Coronary artery (tissue), 2 donors: Measurements from ENCODE around the gene NTM.

Source experiments
- DNase-seq: peaks from one replicate; pipeline ENCODE4 v3.0.0-alpha.2; 2017; ENCODE audit warnings: low spot score
- H3K27ac ChIP-seq, 2 donors: fragments of 200-600 bp; sonication (generic); one replicate each; pipeline ENCODE4 v1.5.1; 2016 to 2019
- H3K4me3 ChIP-seq: fragments of 200-600 bp; sonication (generic); 2 replicates; pipeline ENCODE4 v1.5.1; 2016; ENCODE audit warnings: mild to moderate bottlenecking, moderate library complexity
- CTCF ChIP-seq: fragments of 200-600 bp; sonication (generic); IDR thresholded peaks from one replicate; pipeline ENCODE4 v1.5.1; 2019; ENCODE audit warnings: antibody characterized with exemption

NTM gene

GRCh38 chr11:132264616-132265015 is 894.2 kb downstream of the NTM start:
- no peak for DNase-seq
- Histone ChIP-seq H3K4me3 (no peak overlapping the region), H3K27ac (no peak overlapping the region)
- TF ChIP-seq CTCF: no peak

GRCh38 chr11:132278801-132279574 is 908.6 kb downstream of the NTM start:
- no peak for DNase-seq
- Histone ChIP-seq H3K4me3 (no peak overlapping the region), H3K27ac (no peak overlapping the region)
- TF ChIP-seq CTCF: no peak

GRCh38 chr11:132284048-132284447 is 913.6 kb downstream of the NTM start:
- no peak for DNase-seq
- H3K4me3 ChIP-seq: no peak overlapping the region
- H3K27ac ChIP-seq: no peak overlapping the region
- TF ChIP-seq CTCF: no peak

GRCh38 chr11:132284611-132285010 is 914.2 kb downstream of the NTM start:
- no peak for DNase-seq
- TF ChIP-seq CTCF: no peak
- Histone ChIP-seq H3K27ac (no peak overlapping the region), H3K4me3 (no peak overlapping the region)

GRCh38 chr11:132285631-132286030 is 915.2 kb downstream of the NTM start:
- no peak for TF ChIP-seq CTCF
- DNase-seq: no peak
- no peak overlapping the region for H3K27ac ChIP-seq
- no peak overlapping the region for H3K4me3 ChIP-seq

- TF ChIP-seq CTCF: no peak
- DNase-seq: no peak
- Histone ChIP-seq H3K27ac (no peak overlapping the region), H3K4me3 (no peak overlapping the region)
These were observed 915.7 kb downstream of the NTM start for GRCh38 chr11:132286106-132286505.

- TF ChIP-seq CTCF: no peak
- Histone ChIP-seq H3K4me3 (no peak overlapping the region), H3K27ac (no peak overlapping the region)
- DNase-seq: no peak
These were observed 917.6 kb downstream of the NTM start for GRCh38 chr11:132288036-132288435.
